GM12878 (cell line): ENCODE measurements around the gene PPP2R1A. TPM values are rescaled to one million over a fixed set of nuclear protein-coding genes. Genes with fewer than 3 reads are reported as not detected.

ENCODE experiments used
- ATAC-seq: fragments of 200-7000 bp; cut with Tn5 transposase; 3 replicates; pipeline ENCODE4 v1.9.1; 2020; ENCODE audit warnings: mild to moderate bottlenecking, moderate library complexity
- BruUV-seq: library from RNA; stranded (reverse); fragments of 400-500 nt; replicated peaks from 2 replicates; lab custom pipeline; 2021; lab: Mats Ljungman, UMichigan
- CTCF ChIA-PET: fragments of 300-600 bp; sonication (Branson Sonifier 250); formaldehyde crosslinking; extraction: SDS; loops from one replicate; lab custom pipeline; 2021; ENCODE audit warnings: inconsistent platforms; lab: Yijun Ruan, JAX
- POLR2A ChIA-PET: fragments of 350-600 bp; formaldehyde crosslinking; extraction: SDS; loops from one replicate; lab custom pipeline; 2021; ENCODE audit warnings: inconsistent platforms; lab: Charles Lee
- RAD21 ChIA-PET: fragments of 300-600 bp; sonication (Branson Sonifier 250); formaldehyde crosslinking; loops from one replicate; lab custom pipeline; 2023; ENCODE audit warnings: antibody characterized with exemption; ENCODE audit not compliant: unreplicated experiment; lab: Charles Lee
- SMC1A ChIA-PET: fragments of 300-600 bp; sonication (Branson Sonifier 250); formaldehyde crosslinking; loops from one replicate; lab custom pipeline; 2023; ENCODE audit not compliant: unreplicated experiment, uncharacterized antibody; lab: Charles Lee
- DNase-seq: peaks from one replicate; pipeline ENCODE4 v3.0.0-alpha.2; 2011; ENCODE audit warnings: low read depth, low spot score
- FAIRE-seq: peaks from 3 replicates; lab custom pipeline; 2011; peaks lifted over from hg19 to GRCh38; lab: Jason Lieb, UNC
- H2AFZ ChIP-seq: 2 replicates; pipeline ENCODE4 v1.6.0; 2011; ENCODE audit warnings: low read depth, low read length, control low read depth; ENCODE audit not compliant: control insufficient read depth
- H3K27ac ChIP-seq: 2 replicates; pipeline ENCODE4 v1.5.1; 2011; ENCODE audit warnings: control low read depth; ENCODE audit not compliant: control insufficient read depth, insufficient read depth
- H3K27me3 ChIP-seq, 2 experiments: replicated peaks in 1 of 2; 2 replicates each; pipeline versions ENCODE4 v1.6.0 to v1.6.1; 2011; ENCODE audit warnings: low read length in 1 of 2; ENCODE audit not compliant: control insufficient read depth in 2 of 2, insufficient read depth in 2 of 2
- H3K36me3 ChIP-seq, 2 experiments: 2 replicates each; pipeline ENCODE4 v1.5.1; 2011; ENCODE audit warnings: low read length in 1 of 2; ENCODE audit not compliant: control insufficient read depth in 2 of 2, insufficient read depth in 2 of 2
- H3K4me1 ChIP-seq: 2 replicates; pipeline ENCODE4 v1.6.1; 2011; ENCODE audit warnings: mild to moderate bottlenecking, low read length, moderate library complexity, mixed read lengths; ENCODE audit not compliant: control insufficient read depth, insufficient read depth
- H3K4me2 ChIP-seq: 2 replicates; pipeline ENCODE4 v1.6.0; 2011; ENCODE audit warnings: control low read depth; ENCODE audit not compliant: control insufficient read depth, insufficient read depth
- H3K4me3 ChIP-seq: fragments of 200-600 bp; sonication (generic); 2 replicates; pipeline ENCODE4 v1.5.1; 2016
- H3K79me2 ChIP-seq: 2 replicates; pipeline ENCODE4 v1.6.0; 2011; ENCODE audit warnings: low read length; ENCODE audit not compliant: control insufficient read depth, insufficient read depth
- H3K9ac ChIP-seq: 2 replicates; pipeline ENCODE4 v1.8.0; 2011; ENCODE audit warnings: low read length, control low read depth, mixed read lengths; ENCODE audit not compliant: control insufficient read depth, insufficient read depth
- H3K9me3 ChIP-seq: replicated peaks from 3 replicates; pipeline ENCODE4 v1.5.1; 2011; ENCODE audit warnings: mild to moderate bottlenecking, low read length; ENCODE audit not compliant: control insufficient read depth, insufficient read depth
- H4K20me1 ChIP-seq: 2 replicates; pipeline ENCODE4 v1.6.0; 2011; ENCODE audit not compliant: control insufficient read depth, insufficient read depth
- CBX5 ChIP-seq: sonication (generic); IDR thresholded peaks from 2 replicates; pipeline ENCODE4 v1.6.1; 2016; ENCODE audit warnings: low read depth, moderate library complexity, mild to moderate bottlenecking, inconsistent platforms
- CHD1 ChIP-seq: IDR thresholded peaks from 2 replicates; pipeline ENCODE4 v1.6.1; 2012; ENCODE audit warnings: low read depth, low read length, improper control_type of control experiment
- FOXK2 ChIP-seq: fragments of 450-650 bp; IDR thresholded peaks from 2 replicates; pipeline ENCODE4 v1.6.1; 2017; ENCODE audit warnings: mild to moderate bottlenecking, moderate library complexity
- HDGF ChIP-seq: fragments of 450-650 bp; IDR thresholded peaks from 2 replicates; pipeline ENCODE4 v1.6.1; 2016; ENCODE audit warnings: antibody characterized with exemption
- JUND ChIP-seq: IDR thresholded peaks from 2 replicates; pipeline ENCODE4 v1.6.1; 2012; ENCODE audit warnings: low read depth, mild to moderate bottlenecking, low read length, improper control_type of control experiment, moderate library complexity
- MEF2A ChIP-seq: IDR thresholded peaks from 2 replicates; pipeline ENCODE4 v1.6.1; 2011; ENCODE audit warnings: low read depth, mild to moderate bottlenecking, low read length, moderate library complexity; ENCODE audit not compliant: insufficient read depth
- NR2C2 ChIP-seq: IDR thresholded peaks from 2 replicates; pipeline ENCODE4 v1.6.1; 2011; ENCODE audit warnings: borderline replicate concordance, low read depth; ENCODE audit not compliant: control insufficient read depth, insufficient read length
- PAX8 ChIP-seq: fragments of 450-650 bp; IDR thresholded peaks from 2 replicates; pipeline ENCODE4 v1.6.1; 2017; ENCODE audit warnings: mild to moderate bottlenecking, moderate library complexity
- PML ChIP-seq: IDR thresholded peaks from 2 replicates; pipeline ENCODE4 v1.6.1; 2012; ENCODE audit warnings: low read length, inconsistent platforms
- SP1 ChIP-seq: IDR thresholded peaks from one replicate; pipeline ENCODE4 v1.6.1; 2011; ENCODE audit warnings: low read depth, low read length
- SPI1 ChIP-seq: IDR thresholded peaks from 2 replicates; pipeline ENCODE4 v1.6.1; 2011; ENCODE audit warnings: low read depth, mild to moderate bottlenecking, low read length, moderate library complexity, borderline replicate concordance; ENCODE audit not compliant: insufficient read depth
- SREBF2 ChIP-seq: IDR thresholded peaks from 2 replicates; pipeline ENCODE4 v1.6.1; 2012; ENCODE audit warnings: mild to moderate bottlenecking, low read length
- TCF7 ChIP-seq: IDR thresholded peaks from 2 replicates; pipeline ENCODE4 v1.6.1; 2014; ENCODE audit warnings: antibody characterized with exemption, borderline replicate concordance
- ZZZ3 ChIP-seq: IDR thresholded peaks from 2 replicates; pipeline ENCODE4 v1.6.1; 2011; ENCODE audit warnings: low read depth; ENCODE audit not compliant: control insufficient read depth, insufficient read length
- WGBS: methylation state at CpG from one replicate; pipeline ENCODE4 v1.1.6; 2016; ENCODE audit warnings: low lambda C conversion rate; ENCODE audit not compliant: insufficient replicate concordance, insufficient coverage; ENCODE audit errors: missing lambda C conversion rate; 5-methylcytosine and 5-hydroxymethylcytosine counted together
- in situ Hi-C: fragments of 300-500 bp; cut with MboI; formaldehyde crosslinking; loops from 9 replicates; pipeline ENCODE4 v1.14.3; 2018; ENCODE audit warnings: mixed read lengths
- intact Hi-C: fragments of 100-400 bp; cut with micrococcal nuclease; formaldehyde crosslinking; loops from one replicate; pipeline ENCODE4 v1.14.2; 2022; ENCODE audit not compliant: unreplicated experiment
- polyA plus RNA-seq, 11 experiments: library from polyadenylated mRNA; depleted of rRNA in 4 of 11; unstranded in 6 of 11; stranded (reverse) in 5 of 11; fragments of >200 nt; fragmentation: Nextera tagmentation in 4 of 11; fragmentation: Illumina TruSeq in 1 of 11; extraction: Ambion mirVana in 4 of 11; extraction: Trizol in 1 of 11; gene quantifications; 1 replicate in 1 of 11; 2 replicates in 10 of 11; pipeline versions ENCODE4 v1.2.1 to v1.2.3, GENCODE V29; 2011 to 2016; ENCODE audit warnings: inconsistent platforms in 2 of 11, missing spikeins in 2 of 11, low read depth in 1 of 11
- total RNA-seq, 4 experiments: library from RNA; depleted of rRNA in 3 of 4; stranded (reverse); fragments of >200 nt in 3 of 4; fragmentation: Illumina TruSeq in 1 of 4; extraction: Trizol in 1 of 4; gene quantifications; 2 replicates each; pipeline versions ENCODE4 v1.2.1 to v1.2.3, GENCODE V29; 2013 to 2021
- TF ChIP-seq, protein P1 (sequence below): IDR thresholded peaks from 2 replicates; pipeline ENCODE4 v1.6.1; 2011; ENCODE audit warnings: borderline replicate concordance, low read depth, mild to moderate bottlenecking, moderate library complexity, low read length; ENCODE audit not compliant: insufficient read depth, poor library complexity, severe bottlenecking
- TF ChIP-seq, protein P2 (sequence below): fragments of 450-650 bp; IDR thresholded peaks from 2 replicates; pipeline ENCODE4 v1.6.1; 2016; ENCODE audit warnings: mild to moderate bottlenecking
- TF ChIP-seq, protein P3 (sequence below): IDR thresholded peaks from 2 replicates; pipeline ENCODE4 v1.6.1; 2012; ENCODE audit warnings: low read depth, low read length, improper control_type of control experiment

The PPP2R1A gene
- total and polyA plus RNA-seq, 10 of the 15 experiments (the other 5 are each of a cell fraction or from before 2014, with no cell fraction given), result 16.0 to 359 (median 140) TPM

DNA sequence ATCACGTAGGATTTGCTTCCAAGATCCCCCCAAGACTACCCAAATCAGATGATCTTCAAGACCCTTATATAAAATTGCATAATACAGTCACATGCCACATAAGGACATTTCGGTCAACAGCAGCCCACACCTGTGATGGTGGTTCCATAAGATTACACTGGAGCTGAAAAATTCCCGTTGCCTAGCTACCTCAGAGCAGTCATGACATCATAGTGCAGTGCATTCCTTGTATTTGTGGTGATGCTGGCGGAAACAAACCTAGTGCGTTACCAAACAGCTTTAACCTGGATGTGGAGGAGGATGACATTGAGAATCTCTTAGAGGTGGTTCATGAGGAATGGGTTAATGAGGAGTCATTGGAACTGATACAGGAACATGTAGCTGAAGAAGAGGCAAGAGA, 84.3 kb downstream of the PPP2R1A start (continued):
- TF ChIP-seq, protein P1, sequence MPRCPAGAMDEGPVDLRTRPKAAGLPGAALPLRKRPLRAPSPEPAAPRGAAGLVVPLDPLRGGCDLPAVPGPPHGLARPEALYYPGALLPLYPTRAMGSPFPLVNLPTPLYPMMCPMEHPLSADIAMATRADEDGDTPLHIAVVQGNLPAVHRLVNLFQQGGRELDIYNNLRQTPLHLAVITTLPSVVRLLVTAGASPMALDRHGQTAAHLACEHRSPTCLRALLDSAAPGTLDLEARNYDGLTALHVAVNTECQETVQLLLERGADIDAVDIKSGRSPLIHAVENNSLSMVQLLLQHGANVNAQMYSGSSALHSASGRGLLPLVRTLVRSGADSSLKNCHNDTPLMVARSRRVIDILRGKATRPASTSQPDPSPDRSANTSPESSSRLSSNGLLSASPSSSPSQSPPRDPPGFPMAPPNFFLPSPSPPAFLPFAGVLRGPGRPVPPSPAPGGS, result no peak

DNA sequence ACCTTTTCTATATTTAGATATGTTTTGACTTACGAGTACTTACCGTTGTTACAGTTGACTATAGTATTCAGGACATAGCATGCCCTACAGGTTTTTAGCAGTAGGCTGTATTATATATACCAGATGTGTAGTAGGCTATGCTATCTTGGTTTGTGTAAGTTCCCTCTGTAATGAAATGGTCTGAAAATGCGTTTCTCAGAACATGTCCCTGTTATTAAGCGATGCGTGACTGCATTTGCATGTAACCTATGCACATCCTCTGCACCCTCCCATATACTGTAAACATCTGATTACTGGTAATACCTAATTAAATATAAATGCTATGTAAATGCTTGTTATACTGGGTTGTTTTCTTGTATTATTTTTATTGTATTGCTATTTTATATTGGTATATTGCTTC, 86.1 kb downstream of the PPP2R1A start:
- Histone ChIP-seq H3K27me3 (no peaks in the 10 kb centered on the region), H3K79me2 (peaks cover 41% of the 10 kb centered on the region), H2AFZ (no peak overlapping the region), H3K4me1 (no peaks in the 10 kb centered on the region), H3K9me3 (peaks cover 44% of the 10 kb centered on the region), H3K9ac (no peak overlapping the region), H3K4me3 (no peak overlapping the region), H3K27ac (no peak overlapping the region), H3K4me2 (no peak overlapping the region), H4K20me1 (no peaks in the 10 kb centered on the region), H3K36me3 (peaks cover 0 to 3% of the 10 kb centered on the region in 2 experiments; a peak in 1 of 4 replicates)
- ChIA-PET RAD21 (no interaction called here), SMC1A (no interaction called here), POLR2A (no interaction called here), CTCF (interaction anchor here (1.1 kb wide), 1 partner anchor 10 kb away, joined by 3 read pairs; no protein-coding TSS in a partner anchor)
- TF ChIP-seq JUND (no peak), SP1 (no peak), HDGF (no peak), PAX8 (no peak), PML (no peak), NR2C2 (no peak), ZZZ3 (no peak), SPI1 (no peak), CBX5 (no peak), MEF2A (no peak), CHD1 (no peak), SREBF2 (no peak), TCF7 (no peak), FOXK2 (no peak)
- TF ChIP-seq, protein P2, sequence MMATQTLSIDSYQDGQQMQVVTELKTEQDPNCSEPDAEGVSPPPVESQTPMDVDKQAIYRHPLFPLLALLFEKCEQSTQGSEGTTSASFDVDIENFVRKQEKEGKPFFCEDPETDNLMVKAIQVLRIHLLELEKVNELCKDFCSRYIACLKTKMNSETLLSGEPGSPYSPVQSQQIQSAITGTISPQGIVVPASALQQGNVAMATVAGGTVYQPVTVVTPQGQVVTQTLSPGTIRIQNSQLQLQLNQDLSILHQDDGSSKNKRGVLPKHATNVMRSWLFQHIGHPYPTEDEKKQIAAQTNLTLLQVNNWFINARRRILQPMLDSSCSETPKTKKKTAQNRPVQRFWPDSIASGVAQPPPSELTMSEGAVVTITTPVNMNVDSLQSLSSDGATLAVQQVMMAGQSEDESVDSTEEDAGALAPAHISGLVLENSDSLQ, result no peak
- TF ChIP-seq, protein P3, sequence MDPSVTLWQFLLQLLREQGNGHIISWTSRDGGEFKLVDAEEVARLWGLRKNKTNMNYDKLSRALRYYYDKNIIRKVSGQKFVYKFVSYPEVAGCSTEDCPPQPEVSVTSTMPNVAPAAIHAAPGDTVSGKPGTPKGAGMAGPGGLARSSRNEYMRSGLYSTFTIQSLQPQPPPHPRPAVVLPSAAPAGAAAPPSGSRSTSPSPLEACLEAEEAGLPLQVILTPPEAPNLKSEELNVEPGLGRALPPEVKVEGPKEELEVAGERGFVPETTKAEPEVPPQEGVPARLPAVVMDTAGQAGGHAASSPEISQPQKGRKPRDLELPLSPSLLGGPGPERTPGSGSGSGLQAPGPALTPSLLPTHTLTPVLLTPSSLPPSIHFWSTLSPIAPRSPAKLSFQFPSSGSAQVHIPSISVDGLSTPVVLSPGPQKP, result no peak
- in situ Hi-C loops (no loop called here), intact Hi-C loops (no loop called here)
- BruUV-seq, result no TSS peak
- DNase-seq, result no peak
- 30% methylated on average over 5 of the region's 5 CpGs for WGBS
- ATAC-seq, result no peak
- FAIRE-seq, result no peak
